Progenitor cell of endocrine pancreas (in vitro differentiated cells): Measurements from ENCODE around the gene FABP2. TPM values are rescaled to one million over a fixed set of nuclear protein-coding genes. Genes with fewer than 3 reads are reported as not detected.

Experiments used
- DNase-seq: peaks from one replicate; pipeline ENCODE4 v3.0.0; 2021; ENCODE audit warnings: low spot score; ENCODE audit not compliant: unreplicated experiment
- H3K27ac Mint-ChIP-seq: 2 replicates; pipeline ENCODE4 v1.8.0; 2021; ENCODE audit warnings: mild to moderate bottlenecking, moderate library complexity, mixed read lengths
- H3K27me3 Mint-ChIP-seq: 2 replicates; pipeline ENCODE4 v1.8.0; 2021; ENCODE audit warnings: mixed read lengths
- H3K36me3 Mint-ChIP-seq: 2 replicates; pipeline ENCODE4 v1.8.0; 2022; ENCODE audit warnings: mixed read lengths; ENCODE audit not compliant: insufficient read depth
- H3K4me1 Mint-ChIP-seq: 2 replicates; pipeline ENCODE4 v1.8.0; 2021; ENCODE audit warnings: low read depth, mixed read lengths
- H3K4me3 Mint-ChIP-seq: 2 replicates; pipeline ENCODE4 v1.8.0; 2021; ENCODE audit warnings: low read depth, mild to moderate bottlenecking, moderate library complexity, mixed read lengths
- H3K9me3 Mint-ChIP-seq: 2 replicates; pipeline ENCODE4 v1.8.0; 2021; ENCODE audit warnings: low read depth, mixed read lengths
- CTCF ChIP-seq: fragments of 200-600 bp; sonication (generic); IDR thresholded peaks from one replicate; pipeline ENCODE4 v1.5.0; 2021; ENCODE audit warnings: antibody characterized with exemption, mild to moderate bottlenecking; ENCODE audit not compliant: unreplicated experiment
- total RNA-seq: library from RNA; stranded (reverse); gene quantifications from 2 replicates; pipeline ENCODE4 v1.2.1, GENCODE V29; 2021

Gene FABP2
- total RNA-seq, 1 donor from 2014 or later, result not detected

- peaks cover 3% of the 10 kb centered on the region for H3K27me3 Mint-ChIP-seq
- no peaks in the 10 kb centered on the region for H3K9me3 Mint-ChIP-seq
- no peaks in the 10 kb centered on the region for H3K4me1 Mint-ChIP-seq
- no peak overlapping the region for H3K4me3 Mint-ChIP-seq
- H3K27ac Mint-ChIP-seq, result no peak overlapping the region
- no peak for DNase-seq
- no peak for TF ChIP-seq CTCF
- no peaks in the 10 kb centered on the region for H3K36me3 Mint-ChIP-seq
These were observed 6.9 kb downstream of the FABP2 start for GRCh38 chr4:119315036-119315435.

DNA sequence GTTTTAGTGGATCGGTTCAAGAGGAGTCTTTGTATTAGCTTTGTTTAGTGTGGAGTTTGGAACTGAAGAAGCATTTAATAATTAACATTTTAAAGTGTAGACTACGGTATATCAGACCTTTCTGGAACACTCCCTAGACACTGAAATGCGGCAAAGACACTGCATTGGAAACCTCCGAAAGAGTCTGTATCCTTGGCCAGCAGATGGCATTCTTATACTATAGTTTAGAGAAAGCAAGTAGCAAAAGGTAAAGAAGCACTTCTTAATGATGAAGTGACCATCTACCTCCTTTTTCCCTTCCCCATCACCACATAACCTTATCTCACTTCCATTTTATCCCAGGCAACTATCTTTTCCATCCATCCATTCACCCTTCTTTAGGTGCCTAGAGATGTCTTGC, 7.6 kb downstream of the FABP2 start:
- Mint-ChIP-seq H3K9me3 (no peaks in the 10 kb centered on the region), H3K4me1 (no peaks in the 10 kb centered on the region)

GRCh38 chr4:119313237-119313636, 8.7 kb downstream of the FABP2 start:
- Mint-ChIP-seq H3K4me1 (no peaks in the 10 kb centered on the region), H3K9me3 (no peaks in the 10 kb centered on the region), H3K27me3 (peaks cover 3% of the 10 kb centered on the region), H3K4me3 (no peak overlapping the region), H3K36me3 (no peaks in the 10 kb centered on the region), H3K27ac (no peak overlapping the region)
- no peak for DNase-seq
- no peak for TF ChIP-seq CTCF

More for the DNA sequence above, 7.6 kb downstream of the FABP2 start:
- Mint-ChIP-seq H3K36me3 (no peaks in the 10 kb centered on the region), H3K27me3 (peaks cover 3% of the 10 kb centered on the region), H3K4me3 (no peak overlapping the region), H3K27ac (no peak overlapping the region)
- no peak for DNase-seq
- TF ChIP-seq CTCF, result peak; percentile 68

DNA sequence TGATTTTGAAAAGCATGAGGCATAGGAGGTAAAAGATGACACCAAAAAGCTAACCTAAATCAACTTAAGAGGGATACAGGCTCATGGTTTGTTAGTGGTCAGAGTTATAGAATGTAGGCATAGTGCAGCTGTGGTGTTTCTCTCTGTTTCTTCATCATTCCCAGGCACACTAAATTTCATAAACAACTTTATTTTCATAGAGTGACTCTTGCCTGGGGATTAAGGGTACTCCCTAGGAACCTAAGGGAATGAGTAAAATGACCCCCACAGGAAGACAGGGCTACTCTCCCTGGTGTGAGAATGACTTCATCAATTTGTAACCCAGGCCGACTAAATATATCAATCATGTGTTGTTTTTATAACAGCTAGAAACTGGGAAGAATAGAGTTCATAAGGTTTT, 11.1 kb downstream of the FABP2 start:
- H3K4me3 Mint-ChIP-seq, result no peak overlapping the region
- TF ChIP-seq CTCF, result no peak
- no peaks in the 10 kb centered on the region for H3K4me1 Mint-ChIP-seq
- H3K9me3 Mint-ChIP-seq, result peaks cover 8% of the 10 kb centered on the region
- peaks cover 8% of the 10 kb centered on the region for H3K27me3 Mint-ChIP-seq
- no peak for DNase-seq
- H3K36me3 Mint-ChIP-seq, result peaks cover 2% of the 10 kb centered on the region
- H3K27ac Mint-ChIP-seq, result no peak overlapping the region

- peaks cover 2% of the 10 kb centered on the region for H3K36me3 Mint-ChIP-seq
- peaks cover 5% of the 10 kb centered on the region for H3K27me3 Mint-ChIP-seq
- no peak overlapping the region for H3K4me3 Mint-ChIP-seq
- no peak overlapping the region for H3K27ac Mint-ChIP-seq
- no peak for DNase-seq
- H3K4me1 Mint-ChIP-seq, result no peaks in the 10 kb centered on the region
- H3K9me3 Mint-ChIP-seq, result peaks cover 8% of the 10 kb centered on the region
- TF ChIP-seq CTCF, result no peak
These were observed 14.3 kb downstream of the FABP2 start for GRCh38 chr4:119307606-119308005.
